T follicular helper cell (primary cell): Measurements from ENCODE around the gene JPT2.

Source experiments
- DNase-seq: peaks from one replicate; pipeline ENCODE4 v3.0.0-alpha.2; 2020; ENCODE audit warnings: low read depth

JPT2 gene

GRCh38 chr16:1674751-1675664 is 3.1 kb upstream of the JPT2 start:
- no peak for DNase-seq

GRCh38 chr16:1676661-1677060 is 1.4 kb upstream of the JPT2 start:
- no peak for DNase-seq

- DNase-seq: no peak
These were observed 740 bp upstream of the JPT2 start for GRCh38 chr16:1677339-1677738.

- peak; percentile 8 for DNase-seq
These were observed 520 bp downstream of the JPT2 start for GRCh38 chr16:1678500-1679098.

GRCh38 chr16:1680361-1680760 is 2.3 kb downstream of the JPT2 start:
- no peak for DNase-seq

- no peak for DNase-seq
These were observed 3.0 kb downstream of the JPT2 start for GRCh38 chr16:1681032-1681431.

GRCh38 chr16:1687427-1688316 is 9.6 kb downstream of the JPT2 start:
- DNase-seq: no peak

GRCh38 chr16:1688807-1689560 is 10.9 kb downstream of the JPT2 start:
- no peak for DNase-seq

- no peak for DNase-seq
These were observed 11.8 kb downstream of the JPT2 start for GRCh38 chr16:1689853-1690252.

- DNase-seq: no peak
These were observed 12.7 kb downstream of the JPT2 start for GRCh38 chr16:1690810-1691209.

GRCh38 chr16:1691276-1691675 is 13.2 kb downstream of the JPT2 start:
- DNase-seq: no peak

GRCh38 chr16:1691956-1692355 is 13.9 kb downstream of the JPT2 start:
- no peak for DNase-seq

GRCh38 chr16:1696863-1697262 is 18.8 kb downstream of the JPT2 start:
- no peak for DNase-seq

- DNase-seq: no peak
These were observed 20.6 kb downstream of the JPT2 start for GRCh38 chr16:1698680-1699079.

GRCh38 chr16:1700246-1700645 is 22.2 kb downstream of the JPT2 start:
- no peak for DNase-seq

- no peak for DNase-seq
These were observed 23.3 kb downstream of the JPT2 start for GRCh38 chr16:1701216-1701878.

GRCh38 chr16:1705324-1705687 is 27.2 kb downstream of the JPT2 start:
- DNase-seq: peak; percentile 14

GRCh38 chr16:1705688-1706385 is 27.8 kb downstream of the JPT2 start, which contains the start of gene MAPK8IP3:
TSS of gene MAPK8IP3 (plus strand) at chr16:1706195. CDS start at chr16:1706340, 145 bp downstream.
- peak; percentile 89 for DNase-seq

GRCh38 chr16:1706386-1707192 is 28.5 kb downstream of the JPT2 start:
- peak; percentile 20 for DNase-seq
